Spinal cord (tissue), 10 donors: Measurements from ENCODE around the gene NUP85. TPM values are rescaled to one million over a fixed set of nuclear protein-coding genes. Genes with fewer than 3 reads are reported as not detected.
A peak's percentile ranks its signal among the peaks of the same experiment; 100 is the strongest.

Source experiments
- DNase-seq, 6 donors: peaks; one replicate each; pipeline versions ENCODE4 v3.0.0 to v3.0.0-alpha.2; 2013 to 2015; ENCODE audit warnings: low spot score in 6 of 6, low read depth in 4 of 6
- H3K27ac ChIP-seq: one replicate; pipeline ENCODE4 v1.5.1; 2013; ENCODE audit warnings: low read depth, low read length, control low read depth
- H3K27me3 ChIP-seq: one replicate; pipeline ENCODE4 v1.6.1; 2013; ENCODE audit warnings: low read length; ENCODE audit not compliant: control insufficient read depth, insufficient read depth
- H3K36me3 ChIP-seq: one replicate; pipeline ENCODE4 v1.6.1; 2013; ENCODE audit warnings: low read length; ENCODE audit not compliant: control insufficient read depth, insufficient read depth
- H3K4me1 ChIP-seq: one replicate; pipeline ENCODE4 v1.6.1; 2013; ENCODE audit warnings: low read length; ENCODE audit not compliant: control insufficient read depth, insufficient read depth
- H3K4me3 ChIP-seq: one replicate; pipeline ENCODE4 v1.5.1; 2013; ENCODE audit warnings: low read depth, low read length, control low read depth
- H3K9me3 ChIP-seq: one replicate; pipeline ENCODE4 v1.6.1; 2013; ENCODE audit warnings: low read length; ENCODE audit not compliant: control insufficient read depth, insufficient read depth
- WGBS: methylation state at CpG from one replicate; pipeline ENCODE4 v1.1.5; 2013; ENCODE audit warnings: missing lambda C conversion rate; ENCODE audit not compliant: insufficient coverage; 5-methylcytosine and 5-hydroxymethylcytosine counted together
- polyA plus RNA-seq, 2 donors: library from polyadenylated mRNA; unstranded; fragments of 120-200 nt; gene quantifications; one replicate each; pipeline ENCODE4 v1.2.1, GENCODE V29; 2013; ENCODE audit not compliant: insufficient read length in 2 of 2
- total RNA-seq, 2 donors: library from RNA; depleted of rRNA in 1 of 2; stranded (reverse); fragments of 120-200 nt in 1 of 2; fragments of >200 nt in 1 of 2; gene quantifications; one replicate each; pipeline versions ENCODE4 v1.2.3 to v1.2.4, GENCODE V29; 2013 to 2014
- donor health status: healthy.

The NUP85 gene
- total and polyA plus RNA-seq, 4 donors: 29.8 to 63.0 (median 42.6) TPM

- peaks cover 86% of the 10 kb centered on the region for H3K36me3 ChIP-seq
- no peaks in the 10 kb centered on the region for H3K27me3 ChIP-seq
- 73% methylated on average over 12 of the region's 13 CpGs for WGBS
- no peak overlapping the region for H3K4me3 ChIP-seq
- H3K9me3 ChIP-seq: no peaks in the 10 kb centered on the region
- H3K4me1 ChIP-seq: peaks cover 8% of the 10 kb centered on the region
- peak in 3 of 6 donors; percentile 12 to 70 (median 66) for DNase-seq
- no peak overlapping the region for H3K27ac ChIP-seq
These were observed 33.3 kb downstream of the NUP85 start for GRCh38 chr17:75238684-75239191.

GRCh38 chr17:75239214-75239613 lies 33.7 kb downstream of the NUP85 start:
- H3K27me3 ChIP-seq: no peaks in the 10 kb centered on the region
- no peak overlapping the region for H3K27ac ChIP-seq
- no peak for DNase-seq
- H3K4me3 ChIP-seq: no peak overlapping the region
- 92% methylated on average over 6 of the region's 12 CpGs for WGBS
- no peaks in the 10 kb centered on the region for H3K9me3 ChIP-seq
- H3K36me3 ChIP-seq: peaks cover 90% of the 10 kb centered on the region
- peaks cover 8% of the 10 kb centered on the region for H3K4me1 ChIP-seq

- Histone ChIP-seq H3K36me3 (peaks cover 90% of the 10 kb centered on the region), H3K27me3 (no peaks in the 10 kb centered on the region), H3K4me1 (peaks cover 8% of the 10 kb centered on the region), H3K9me3 (no peaks in the 10 kb centered on the region), H3K27ac (no peak overlapping the region), H3K4me3 (no peak overlapping the region)
- no peak for DNase-seq
- WGBS: 83% methylated on average over 23 of the region's 23 CpGs
These were observed 34.4 kb downstream of the NUP85 start for GRCh38 chr17:75239778-75240393.

GRCh38 chr17:75240394-75241142 lies 35.1 kb downstream of the NUP85 start:
- H3K4me3 ChIP-seq: no peak overlapping the region
- peak in 1 of 6 donors; percentile 16 for DNase-seq

GRCh38 chr17:75241143-75241430 lies 35.6 kb downstream of the NUP85 start:
- Histone ChIP-seq H3K4me3 (no peak overlapping the region), H3K27ac (no peak overlapping the region), H3K9me3 (no peaks in the 10 kb centered on the region), H3K4me1 (peaks cover 8% of the 10 kb centered on the region), H3K27me3 (no peaks in the 10 kb centered on the region), H3K36me3 (peaks cover 93% of the 10 kb centered on the region)
- 96% methylated on average over 4 of the region's 7 CpGs for WGBS
- no peak for DNase-seq

More at GRCh38 chr17:75240394-75241142, 35.1 kb downstream of the NUP85 start:
- Histone ChIP-seq H3K9me3 (no peaks in the 10 kb centered on the region), H3K27me3 (no peaks in the 10 kb centered on the region), H3K4me1 (peaks cover 8% of the 10 kb centered on the region), H3K27ac (no peak overlapping the region), H3K36me3 (peaks cover 92% of the 10 kb centered on the region)
- WGBS: 55% methylated on average over 21 of the region's 23 CpGs

- no peak for DNase-seq
- Histone ChIP-seq H3K4me3 (no peak overlapping the region), H3K27me3 (no peaks in the 10 kb centered on the region), H3K36me3 (peaks cover 97% of the 10 kb centered on the region), H3K9me3 (no peaks in the 10 kb centered on the region), H3K27ac (no peak overlapping the region), H3K4me1 (peaks cover 8% of the 10 kb centered on the region)
- 88% methylated on average over 8 of the region's 9 CpGs for WGBS
These were observed 36.0 kb downstream of the NUP85 start for GRCh38 chr17:75241502-75241901.

GRCh38 chr17:75241996-75242460 lies 36.5 kb downstream of the NUP85 start:
- no peaks in the 10 kb centered on the region for H3K27me3 ChIP-seq
- no peak overlapping the region for H3K4me3 ChIP-seq
- H3K36me3 ChIP-seq: peaks cover 94% of the 10 kb centered on the region
- DNase-seq: no peak
- no peaks in the 10 kb centered on the region for H3K9me3 ChIP-seq
- H3K4me1 ChIP-seq: peaks cover 8% of the 10 kb centered on the region
- WGBS: 91% methylated on average over 15 of the region's 15 CpGs
- H3K27ac ChIP-seq: no peak overlapping the region

- Histone ChIP-seq H3K4me3 (no peak overlapping the region), H3K4me1 (peaks cover 8% of the 10 kb centered on the region), H3K9me3 (no peaks in the 10 kb centered on the region), H3K27me3 (no peaks in the 10 kb centered on the region), H3K27ac (no peak overlapping the region), H3K36me3 (peaks cover 89% of the 10 kb centered on the region)
- 88% methylated on average over 14 of the region's 17 CpGs for WGBS
- no peak for DNase-seq
These were observed 37.1 kb downstream of the NUP85 start for GRCh38 chr17:75242461-75243042.

GRCh38 chr17:75244133-75244866 lies 38.8 kb downstream of the NUP85 start:
- Histone ChIP-seq H3K9me3 (no peaks in the 10 kb centered on the region), H3K27me3 (no peaks in the 10 kb centered on the region), H3K36me3 (peaks cover 79% of the 10 kb centered on the region), H3K4me1 (peaks cover 8% of the 10 kb centered on the region), H3K27ac (no peak overlapping the region), H3K4me3 (no peak overlapping the region)
- no peak for DNase-seq
- 90% methylated on average over 18 of the region's 22 CpGs for WGBS
